GM21576 (cell line): ENCODE data around the gene CELF4.

Experiments used
- ATAC-seq: cut with Tn5 transposase; IDR thresholded peaks from one replicate; pipeline ENCODE4 v1.9.1; 2021; ENCODE audit warnings: mild to moderate bottlenecking, moderate library complexity; ENCODE audit not compliant: unreplicated experiment

CELF4 gene

GRCh38 chr18:37447962-37448888, 117.4 kb downstream of the CELF4 start:
- ATAC-seq, result no peak

GRCh38 chr18:37445836-37446235, 119.8 kb downstream of the CELF4 start:
- ATAC-seq, result no peak

GRCh38 chr18:37445368-37445767, 120.2 kb downstream of the CELF4 start:
- ATAC-seq, result no peak

GRCh38 chr18:37443325-37444055, 122.1 kb downstream of the CELF4 start:
- no peak for ATAC-seq

- no peak for ATAC-seq
Observed at GRCh38 chr18:37442477-37442876, 123.1 kb downstream of the CELF4 start.

GRCh38 chr18:37441821-37442220, 123.8 kb downstream of the CELF4 start:
- ATAC-seq, result no peak

GRCh38 chr18:37440206-37440605, 125.4 kb downstream of the CELF4 start:
- no peak for ATAC-seq

GRCh38 chr18:37438417-37439180, 127.0 kb downstream of the CELF4 start:
- ATAC-seq, result no peak

- no peak for ATAC-seq
Observed at GRCh38 chr18:37435996-37436395, 129.6 kb downstream of the CELF4 start.

GRCh38 chr18:37435150-37435867, 130.3 kb downstream of the CELF4 start:
- ATAC-seq, result no peak

GRCh38 chr18:37434161-37434860, 131.3 kb downstream of the CELF4 start:
- ATAC-seq, result no peak

GRCh38 chr18:37432436-37433195, 133.0 kb downstream of the CELF4 start:
- no peak for ATAC-seq

GRCh38 chr18:37430357-37431076, 135.1 kb downstream of the CELF4 start:
- no peak for ATAC-seq

- ATAC-seq, result no peak
Observed at GRCh38 chr18:37429791-37430190, 135.8 kb downstream of the CELF4 start.

GRCh38 chr18:37428288-37428974, 137.2 kb downstream of the CELF4 start:
- no peak for ATAC-seq

- ATAC-seq, result no peak
Observed at GRCh38 chr18:37426586-37426985, 139.0 kb downstream of the CELF4 start.

GRCh38 chr18:37425222-37425621, 140.4 kb downstream of the CELF4 start:
- ATAC-seq, result no peak

- ATAC-seq, result no peak
Observed at GRCh38 chr18:37424507-37424906, 141.1 kb downstream of the CELF4 start.
